Subcutaneous abdominal adipose tissue (tissue), 5 donors: ENCODE data around the gene CTIF.
A peak's percentile ranks its signal among the peaks of the same experiment; 100 is the strongest.

Experiments
- H3K27ac ChIP-seq: one replicate; pipeline ENCODE4 v1.7.0; 2013; ENCODE audit warnings: low read depth, mild to moderate bottlenecking, inconsistent platforms, low read length, moderate library complexity
- H3K27me3 ChIP-seq, 5 donors: one replicate each; pipeline ENCODE4 v1.7.0; 2013; ENCODE audit warnings: low read length in 5 of 5, inconsistent platforms in 1 of 5; ENCODE audit not compliant: control insufficient read depth in 5 of 5, insufficient read depth in 4 of 5
- H3K36me3 ChIP-seq, 5 donors: one replicate each; pipeline ENCODE4 v1.7.0; 2013; ENCODE audit warnings: low read length in 5 of 5; ENCODE audit not compliant: control insufficient read depth in 5 of 5, insufficient read depth in 5 of 5
- H3K4me1 ChIP-seq, 5 donors: one replicate each; pipeline ENCODE4 v1.7.0; 2013; ENCODE audit warnings: low read length in 5 of 5, mild to moderate bottlenecking in 3 of 5, moderate library complexity in 1 of 5; ENCODE audit not compliant: control insufficient read depth in 5 of 5, insufficient read depth in 5 of 5
- H3K4me3 ChIP-seq, 5 donors: one replicate each; pipeline ENCODE4 v1.7.0; 2013; ENCODE audit warnings: low read length in 5 of 5, low read depth in 1 of 5
- H3K9ac ChIP-seq, 5 donors: one replicate each; pipeline ENCODE4 v1.7.0; 2013; ENCODE audit warnings: low read length in 5 of 5, mild to moderate bottlenecking in 4 of 5, moderate library complexity in 3 of 5
- H3K9me3 ChIP-seq, 5 donors: one replicate each; pipeline ENCODE4 v1.7.0; 2013; ENCODE audit warnings: low read length in 5 of 5; ENCODE audit not compliant: control insufficient read depth in 5 of 5
- donor health status: healthy.
- donor health status: healthy.
- donor health status: healthy.
- donor health status: healthy.
- donor health status: healthy.

Gene CTIF

DNA sequence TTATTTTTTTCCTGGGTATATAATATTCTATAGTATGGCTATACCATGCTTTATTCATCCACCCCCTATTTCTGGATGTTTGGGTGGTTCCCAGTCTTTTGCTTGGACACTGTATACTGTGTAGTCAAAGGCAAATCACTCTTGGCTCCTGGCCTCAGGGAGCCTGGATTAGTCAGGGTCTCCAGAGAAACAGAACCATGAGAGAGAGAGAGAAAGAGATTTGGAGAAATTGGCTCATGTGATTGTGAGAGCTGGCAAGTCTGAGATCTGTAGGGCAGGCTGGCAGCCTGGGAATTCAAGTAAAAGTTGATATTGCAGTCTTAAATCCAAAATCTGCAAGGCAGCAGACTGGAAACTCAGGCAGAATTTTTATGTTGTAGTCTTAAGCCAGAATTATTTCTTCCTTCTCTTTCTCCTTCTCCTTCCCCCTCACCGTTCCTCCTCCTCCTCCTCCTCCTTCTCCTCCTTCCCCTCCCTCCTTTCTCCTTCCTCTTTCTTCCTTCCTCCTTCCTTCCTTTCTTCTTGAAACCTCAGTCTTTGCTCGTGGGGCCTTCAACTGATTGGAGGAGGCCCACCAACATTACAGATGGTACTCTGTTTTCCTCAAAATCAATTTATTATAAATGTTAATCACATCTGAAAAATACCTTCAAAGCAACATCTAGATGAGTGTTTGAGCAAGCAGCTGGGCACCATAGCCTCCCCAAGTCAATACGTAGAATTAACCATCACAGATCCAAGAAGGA, 33.0 kb downstream of the CTIF start:
- peak overlapping the region; percentile 91 for H3K27ac ChIP-seq
- peaks cover 9 to 75% (median 61%) of the 10 kb centered on the region in 5 donors for H3K4me1 ChIP-seq
- no peak overlapping the region for H3K9ac ChIP-seq
- peaks cover 0 to 13% (median 3%) of the 10 kb centered on the region in 5 donors for H3K36me3 ChIP-seq
- no peak overlapping the region for H3K4me3 ChIP-seq
- no peaks in the 10 kb centered on the region for H3K9me3 ChIP-seq
- H3K27me3 ChIP-seq = no peaks in the 10 kb centered on the region

DNA sequence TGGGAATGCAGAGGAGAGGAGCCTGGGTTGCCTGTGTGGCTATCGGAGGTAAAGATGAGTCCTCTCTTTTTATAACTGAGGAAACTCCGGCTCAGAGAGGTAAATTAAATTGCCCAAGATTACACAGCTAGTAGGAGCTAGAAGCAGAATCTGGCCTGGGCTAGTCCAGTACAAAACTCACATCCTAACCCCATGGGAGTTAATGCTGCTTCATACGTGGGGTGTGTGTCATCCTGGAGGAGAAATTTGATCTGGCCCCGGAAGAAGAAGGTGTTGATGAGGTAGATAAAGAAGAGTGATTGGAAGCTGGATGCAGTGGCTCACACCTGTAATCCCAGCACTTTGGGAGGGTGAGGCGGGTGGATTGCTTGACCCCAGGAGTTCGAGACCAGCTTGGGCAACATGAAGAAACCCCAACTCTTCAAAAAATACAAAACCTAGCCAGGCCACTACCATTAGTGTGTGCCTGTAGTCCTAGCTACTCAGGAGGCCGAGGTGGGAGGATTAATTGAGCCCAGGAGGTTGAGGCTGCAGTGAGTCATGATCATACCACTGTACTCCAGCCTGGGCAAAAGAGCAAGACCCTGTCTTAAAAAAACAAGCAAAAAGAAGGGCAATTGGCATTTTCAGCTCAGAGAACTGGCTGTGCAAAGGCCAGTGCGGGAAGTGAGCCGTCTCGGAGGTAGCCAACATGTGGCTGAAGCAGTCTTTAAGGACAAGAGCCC, 33.7 kb downstream of the CTIF start:
- peaks cover 9 to 72% (median 61%) of the 10 kb centered on the region in 5 donors for H3K4me1 ChIP-seq
- H3K4me3 ChIP-seq = no peak overlapping the region
- H3K9me3 ChIP-seq = no peaks in the 10 kb centered on the region
- peak overlapping the region; percentile 91 for H3K27ac ChIP-seq
- H3K36me3 ChIP-seq = peaks cover 0 to 13% (median 3%) of the 10 kb centered on the region in 5 donors
- peak overlapping the region in 2 of 5 donors; percentile 38 to 47 for H3K9ac ChIP-seq
- H3K27me3 ChIP-seq = no peaks in the 10 kb centered on the region

DNA sequence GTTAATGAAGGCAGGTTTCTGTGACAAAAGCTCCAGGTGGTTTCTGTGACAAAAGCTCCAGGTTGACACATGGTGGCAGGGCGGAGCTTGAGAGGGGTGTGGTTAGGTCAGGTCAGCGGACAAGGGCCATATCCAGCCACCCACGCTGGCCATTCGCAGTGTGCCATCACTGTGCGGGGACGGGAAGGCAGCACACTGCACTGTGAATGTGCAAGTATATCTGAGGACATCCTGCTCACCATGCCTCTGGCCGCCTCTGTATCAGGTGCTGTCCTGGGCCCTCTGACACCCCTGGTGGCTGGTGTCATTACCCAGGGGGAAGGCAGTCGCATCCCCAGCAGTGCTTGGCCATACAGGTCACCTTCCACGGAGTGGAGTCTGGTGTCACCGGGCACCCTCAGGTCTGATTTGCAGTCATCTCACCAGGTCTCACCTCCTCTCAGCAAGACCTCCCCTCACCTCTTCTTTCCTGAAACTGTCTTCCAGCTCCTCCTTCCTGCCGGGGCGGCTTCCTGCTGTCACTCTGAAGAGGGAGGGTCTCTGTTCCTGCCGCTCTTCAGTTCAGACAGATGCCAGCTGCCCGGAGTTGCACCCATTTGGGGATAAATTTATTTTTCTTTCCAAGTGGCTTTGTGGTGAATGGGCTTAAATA, 34.9 kb downstream of the CTIF start:
- Histone ChIP-seq H3K9me3 (no peaks in the 10 kb centered on the region), H3K27me3 (no peaks in the 10 kb centered on the region), H3K36me3 (peaks cover 0 to 14% (median 5%) of the 10 kb centered on the region in 5 donors), H3K27ac (peak overlapping the region; percentile 91), H3K4me1 (peaks cover 9 to 72% (median 61%) of the 10 kb centered on the region in 5 donors), H3K9ac (peak overlapping the region in 1 of 5 donors; percentile 3), H3K4me3 (no peak overlapping the region)

GRCh38 chr18:48574667-48575300, 36.0 kb downstream of the CTIF start:
- Histone ChIP-seq H3K27me3 (no peaks in the 10 kb centered on the region), H3K9me3 (no peaks in the 10 kb centered on the region), H3K36me3 (peaks cover 0 to 14% (median 5%) of the 10 kb centered on the region in 5 donors), H3K4me1 (peaks cover 8 to 63% (median 52%) of the 10 kb centered on the region in 5 donors), H3K27ac (peak overlapping the region; percentile 71), H3K4me3 (no peak overlapping the region), H3K9ac (no peak overlapping the region)

DNA sequence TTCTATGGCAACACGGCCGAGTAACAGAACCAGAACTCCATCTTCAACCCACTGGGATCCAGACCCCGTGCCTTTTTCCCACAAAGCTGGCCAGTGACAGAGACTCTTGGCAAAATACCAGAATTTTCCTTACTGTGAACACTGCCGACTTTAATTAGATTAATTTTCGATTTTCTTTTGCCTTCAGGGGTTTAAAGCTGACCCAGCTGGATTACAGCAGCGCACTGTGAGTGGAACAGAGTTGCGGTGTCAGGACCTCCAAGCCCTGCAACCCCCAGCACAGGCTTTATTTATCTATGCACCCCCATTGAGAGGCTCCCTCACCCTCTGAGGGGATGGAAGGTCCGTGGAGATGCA, 36.4 kb downstream of the CTIF start:
- H3K36me3 ChIP-seq = peaks cover 0 to 14% (median 5%) of the 10 kb centered on the region in 5 donors
- no peak overlapping the region for H3K9ac ChIP-seq
- no peaks in the 10 kb centered on the region for H3K27me3 ChIP-seq
- no peak overlapping the region for H3K4me3 ChIP-seq
- H3K27ac ChIP-seq = peak overlapping the region; percentile 71
- H3K4me1 ChIP-seq = peaks cover 6 to 58% (median 50%) of the 10 kb centered on the region in 5 donors
- no peaks in the 10 kb centered on the region for H3K9me3 ChIP-seq

DNA sequence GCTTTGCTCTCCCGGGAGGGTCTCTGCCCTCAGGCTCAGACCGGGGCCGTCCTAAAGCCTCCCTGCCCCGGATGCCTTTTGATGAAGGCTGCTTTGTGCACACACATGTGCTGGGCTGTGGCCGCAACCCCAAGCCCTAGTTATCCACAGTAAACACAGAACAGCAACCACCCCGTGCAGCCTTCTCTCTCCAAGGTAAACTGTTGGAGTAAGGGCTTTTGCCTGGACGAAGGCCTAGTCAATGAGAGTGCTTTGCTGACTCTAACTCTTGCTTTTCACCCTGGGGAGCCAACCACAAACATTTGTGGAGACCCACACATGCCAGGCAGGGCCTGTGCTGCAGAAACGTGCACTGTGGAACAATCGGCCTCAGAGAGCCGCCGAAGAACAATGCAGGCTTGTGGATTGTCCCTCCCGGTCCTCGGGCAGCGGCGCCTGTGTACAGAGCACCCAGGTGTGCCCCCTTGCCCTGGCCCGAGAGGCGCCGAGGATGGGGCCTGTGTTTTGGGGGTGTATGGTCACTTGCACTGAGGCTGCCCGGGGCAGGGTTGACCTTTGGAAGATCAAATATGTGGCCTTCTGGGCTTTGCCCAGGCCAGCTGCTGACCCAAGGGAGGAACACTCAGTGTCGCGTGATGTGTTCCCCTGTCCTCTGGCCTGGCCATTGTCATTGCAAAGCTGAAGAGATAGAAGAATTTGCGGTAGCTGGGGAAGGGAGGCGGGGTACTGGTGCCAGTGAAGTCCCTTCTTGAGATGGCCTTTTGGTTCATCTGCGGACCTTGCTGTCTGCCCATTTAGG, 37.0 kb downstream of the CTIF start:
- H3K27ac ChIP-seq = peak overlapping the region; percentile 71
- H3K9me3 ChIP-seq = no peaks in the 10 kb centered on the region
- no peaks in the 10 kb centered on the region for H3K27me3 ChIP-seq
- H3K4me3 ChIP-seq = no peak overlapping the region
- H3K9ac ChIP-seq = peak overlapping the region in 2 of 5 donors; percentile 6 to 28
- H3K36me3 ChIP-seq = peaks cover 0 to 14% (median 5%) of the 10 kb centered on the region in 5 donors
- H3K4me1 ChIP-seq = peaks cover 9 to 58% (median 49%) of the 10 kb centered on the region in 5 donors

DNA sequence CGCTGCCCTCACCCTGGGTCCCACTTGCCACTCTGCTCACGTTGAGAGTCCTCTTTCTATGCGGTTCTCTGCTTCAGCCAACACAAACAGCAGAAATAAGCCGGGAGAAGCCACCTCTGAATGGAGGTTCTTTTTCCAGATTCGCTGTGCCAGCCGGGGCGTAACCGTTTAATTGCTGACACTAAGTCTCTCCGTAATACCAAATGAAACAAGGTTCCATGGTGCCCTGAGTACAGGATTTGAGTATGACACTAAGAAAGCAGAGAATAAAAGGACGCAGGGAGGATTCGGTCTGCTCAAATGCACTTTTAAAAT, 37.6 kb downstream of the CTIF start:
- Histone ChIP-seq H3K36me3 (peaks cover 0 to 14% (median 5%) of the 10 kb centered on the region in 5 donors), H3K27ac (peak overlapping the region; percentile 58), H3K9me3 (no peaks in the 10 kb centered on the region), H3K9ac (peak overlapping the region in 1 of 5 donors; percentile 28), H3K27me3 (no peaks in the 10 kb centered on the region), H3K4me1 (peaks cover 9 to 61% (median 52%) of the 10 kb centered on the region in 5 donors), H3K4me3 (no peak overlapping the region)

GRCh38 chr18:48577478-48578190, 38.8 kb downstream of the CTIF start:
- Histone ChIP-seq H3K9ac (no peak overlapping the region), H3K36me3 (peaks cover 0 to 14% (median 5%) of the 10 kb centered on the region in 5 donors), H3K27me3 (no peaks in the 10 kb centered on the region), H3K4me1 (peaks cover 8 to 62% (median 55%) of the 10 kb centered on the region in 5 donors), H3K9me3 (no peaks in the 10 kb centered on the region), H3K27ac (peak overlapping the region; percentile 58), H3K4me3 (no peak overlapping the region)

DNA sequence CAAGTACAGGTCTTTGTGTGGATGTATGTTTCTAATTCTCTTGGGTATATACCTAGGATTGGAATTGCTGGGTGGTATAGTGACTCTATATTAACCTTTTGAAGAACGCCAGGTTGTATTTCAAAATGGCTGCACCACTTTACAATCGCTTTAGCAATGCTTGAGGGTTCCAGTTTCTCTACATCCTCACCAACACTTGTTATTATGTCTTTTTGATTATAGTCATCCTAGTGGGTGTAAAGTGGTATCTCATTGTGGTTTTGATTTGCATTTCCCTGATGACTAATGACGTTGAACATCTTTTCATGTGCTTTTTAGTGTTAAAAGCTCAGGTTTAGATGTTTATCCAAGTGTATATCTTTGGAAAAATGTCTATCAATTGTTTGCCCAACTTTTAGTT, 39.5 kb downstream of the CTIF start:
- Histone ChIP-seq H3K9ac (no peak overlapping the region), H3K27me3 (no peaks in the 10 kb centered on the region), H3K36me3 (peaks cover 0 to 14% (median 5%) of the 10 kb centered on the region in 5 donors), H3K9me3 (no peaks in the 10 kb centered on the region), H3K27ac (no peak overlapping the region), H3K4me1 (peaks cover 8 to 62% (median 52%) of the 10 kb centered on the region in 5 donors), H3K4me3 (no peak overlapping the region)
